ENCODE data around the gene KANSL3. TPM values are rescaled to one million over a fixed set of nuclear protein-coding genes. Genes with fewer than 3 reads are reported as not detected.

The KANSL3 gene
- total RNA-seq, 4 donors from 2014 or later, result 13.5 to 73.0 (median 62.1) TPM

- TF ChIP-seq POLR2A (IDR thresholded peaks at IDR 0.05), result no peak
- TF ChIP-seq, protein P1, sequence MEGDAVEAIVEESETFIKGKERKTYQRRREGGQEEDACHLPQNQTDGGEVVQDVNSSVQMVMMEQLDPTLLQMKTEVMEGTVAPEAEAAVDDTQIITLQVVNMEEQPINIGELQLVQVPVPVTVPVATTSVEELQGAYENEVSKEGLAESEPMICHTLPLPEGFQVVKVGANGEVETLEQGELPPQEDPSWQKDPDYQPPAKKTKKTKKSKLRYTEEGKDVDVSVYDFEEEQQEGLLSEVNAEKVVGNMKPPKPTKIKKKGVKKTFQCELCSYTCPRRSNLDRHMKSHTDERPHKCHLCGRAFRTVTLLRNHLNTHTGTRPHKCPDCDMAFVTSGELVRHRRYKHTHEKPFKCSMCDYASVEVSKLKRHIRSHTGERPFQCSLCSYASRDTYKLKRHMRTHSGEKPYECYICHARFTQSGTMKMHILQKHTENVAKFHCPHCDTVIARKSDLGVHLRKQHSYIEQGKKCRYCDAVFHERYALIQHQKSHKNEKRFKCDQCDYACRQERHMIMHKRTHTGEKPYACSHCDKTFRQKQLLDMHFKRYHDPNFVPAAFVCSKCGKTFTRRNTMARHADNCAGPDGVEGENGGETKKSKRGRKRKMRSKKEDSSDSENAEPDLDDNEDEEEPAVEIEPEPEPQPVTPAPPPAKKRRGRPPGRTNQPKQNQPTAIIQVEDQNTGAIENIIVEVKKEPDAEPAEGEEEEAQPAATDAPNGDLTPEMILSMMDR (IDR thresholded peaks at IDR 0.05), result no peak
- DNase-seq, result no peak
- Histone ChIP-seq H3K27me3 (no peaks in the 10 kb centered on the region), H3K27ac (no peak overlapping the region), H3K4me3 (no peak overlapping the region), H3K9me3 (no peaks in the 10 kb centered on the region), H3K4me1 (no peaks in the 10 kb centered on the region), H3K36me3 (no peaks in the 10 kb centered on the region)
- intact Hi-C loops (cut with DNase I; ENCODE audit: low total_unique reads), result no loop called here
Measured at GRCh38 chr2:96548558-96549465, 89.3 kb downstream of the KANSL3 start.

DNA sequence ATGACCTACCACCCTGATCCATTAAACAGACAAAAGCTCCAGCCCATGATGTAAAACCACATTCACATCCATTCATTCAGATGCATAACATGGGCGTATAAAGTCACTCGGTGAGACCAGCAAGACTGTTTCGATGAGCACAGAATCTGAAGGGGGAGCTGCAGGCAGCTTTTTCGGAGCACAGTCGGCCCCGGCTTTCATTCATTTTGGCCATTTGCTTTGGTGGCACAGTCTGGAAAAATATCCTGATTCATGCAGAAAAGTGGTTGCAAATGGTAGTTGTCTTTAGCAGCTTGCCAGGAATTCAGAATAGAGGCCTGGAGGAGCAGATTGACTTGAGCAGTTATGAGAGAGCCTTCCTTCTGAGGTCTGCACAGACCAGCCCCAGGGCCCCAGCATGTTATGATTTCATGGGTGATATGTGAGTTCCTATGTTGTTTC, 90.4 kb downstream of the KANSL3 start:
- no peak for DNase-seq
- Histone ChIP-seq H3K27ac (no peak overlapping the region), H3K4me1 (no peaks in the 10 kb centered on the region), H3K27me3 (no peaks in the 10 kb centered on the region), H3K36me3 (no peaks in the 10 kb centered on the region), H3K9me3 (no peaks in the 10 kb centered on the region), H3K4me3 (no peak overlapping the region)
- intact Hi-C loops (cut with DNase I; ENCODE audit: low total_unique reads), result no loop called here
- no peak for TF ChIP-seq POLR2A (IDR thresholded peaks at IDR 0.05)
- TF ChIP-seq, protein P1 (IDR thresholded peaks at IDR 0.05), result no peak

DNA sequence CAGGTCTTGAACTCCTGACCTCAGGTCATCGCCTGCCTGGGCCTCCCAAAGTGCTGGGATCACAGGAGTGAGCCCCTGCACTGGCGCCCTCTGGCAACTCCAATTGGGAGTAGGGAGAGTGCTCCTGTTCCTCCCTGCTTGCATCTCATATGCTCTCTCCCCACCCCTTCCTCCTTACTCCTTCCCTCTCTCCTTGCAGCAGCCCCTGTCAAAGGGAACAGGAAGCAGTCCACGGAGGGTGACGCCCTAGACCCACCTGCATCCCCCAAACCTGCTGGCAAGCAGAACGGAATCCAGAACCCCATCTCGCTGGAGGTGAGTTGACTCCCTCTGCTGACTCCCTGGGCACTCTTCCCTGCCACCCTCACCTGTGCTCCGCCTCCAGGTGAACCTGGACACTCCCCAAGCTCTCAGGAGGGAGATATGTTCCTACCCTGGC, 90.9 kb downstream of the KANSL3 start:
- H3K36me3 ChIP-seq, result no peaks in the 10 kb centered on the region
- DNase-seq, result no peak
- TF ChIP-seq POLR2A (IDR thresholded peaks at IDR 0.05), result no peak
- TF ChIP-seq, protein P1 (IDR thresholded peaks at IDR 0.05), result no peak

GRCh38 chr2:96546797-96547196, 91.3 kb downstream of the KANSL3 start:
- Histone ChIP-seq H3K27ac (no peak overlapping the region), H3K36me3 (no peaks in the 10 kb centered on the region), H3K9me3 (no peaks in the 10 kb centered on the region), H3K4me1 (peaks cover under 1% of the 10 kb centered on the region in 2 donors), H3K4me3 (no peak overlapping the region), H3K27me3 (no peaks in the 10 kb centered on the region)
- DNase-seq, result no peak
- TF ChIP-seq POLR2A (IDR thresholded peaks at IDR 0.05), result no peak
- TF ChIP-seq, protein P1 (IDR thresholded peaks at IDR 0.05), result no peak
- intact Hi-C loops (cut with DNase I; ENCODE audit: low total_unique reads), result no loop called here

More for the DNA sequence above, 90.9 kb downstream of the KANSL3 start:
- H3K27ac ChIP-seq, result no peak overlapping the region
- H3K27me3 ChIP-seq, result no peaks in the 10 kb centered on the region
- no peak overlapping the region for H3K4me3 ChIP-seq
- no peaks in the 10 kb centered on the region for H3K9me3 ChIP-seq
- H3K4me1 ChIP-seq, result no peaks in the 10 kb centered on the region
- intact Hi-C loops (cut with DNase I; ENCODE audit: low total_unique reads), result no loop called here

DNA sequence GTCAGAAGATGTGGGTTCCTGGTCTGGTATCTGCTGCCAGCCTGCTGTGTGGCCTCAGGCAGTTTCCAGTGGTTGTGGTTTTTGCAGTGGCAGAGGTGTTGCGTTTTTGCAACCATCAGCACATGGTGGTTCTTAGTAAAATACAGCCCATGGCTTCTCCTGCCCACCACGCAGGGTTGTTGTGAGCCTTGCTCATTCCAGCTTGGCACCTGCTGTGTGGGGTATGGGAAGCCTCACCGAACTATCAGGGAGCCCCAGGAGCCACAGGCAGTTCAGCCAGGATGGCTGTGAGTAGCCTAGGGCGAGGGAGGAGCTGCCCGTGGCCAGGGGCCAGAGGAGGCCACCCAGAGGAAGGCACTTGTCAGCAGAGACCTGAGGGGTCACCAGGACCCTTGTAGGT, 91.8 kb downstream of the KANSL3 start:
- no peak overlapping the region for H3K27ac ChIP-seq
- TF ChIP-seq, protein P1 (IDR thresholded peaks at IDR 0.05), result no peak
- H3K27me3 ChIP-seq, result no peaks in the 10 kb centered on the region
- no peaks in the 10 kb centered on the region for H3K9me3 ChIP-seq
- no peak for DNase-seq
- intact Hi-C loops (cut with DNase I; ENCODE audit: low total_unique reads), result no loop called here
- H3K4me1 ChIP-seq, result peaks cover 5% of the 10 kb centered on the region in 2 donors
- no peaks in the 10 kb centered on the region for H3K36me3 ChIP-seq
- H3K4me3 ChIP-seq, result no peak overlapping the region
